Activated CD4-positive, alpha-beta memory T cell treated with anti-CD3 and anti-CD28 coated beads for 36 hours (primary cell): Measurements from ENCODE around the gene MORN1. TPM values are rescaled to one million over a fixed set of nuclear protein-coding genes. Genes with fewer than 3 reads are reported as not detected.

Experiments
- CTCF ChIA-PET: fragments of 350-600 bp; sonication (Branson Sonifier 250); formaldehyde crosslinking; loops from one replicate; lab custom pipeline; 2021; ENCODE audit warnings: antibody characterized with exemption, inconsistent platforms; lab: Charles Lee
- POLR2A ChIA-PET: fragments of 350-600 bp; sonication (Branson Sonifier 250); formaldehyde crosslinking; loops from one replicate; lab custom pipeline; 2021; ENCODE audit warnings: antibody characterized with exemption; lab: Charles Lee
- DNase-seq: peaks from one replicate; pipeline ENCODE4 v3.0.0-alpha.2; 2020
- H3K27ac Mint-ChIP-seq: one replicate; pipeline ENCODE4 v1.8.0; 2021; ENCODE audit warnings: mixed read lengths
- H3K27me3 Mint-ChIP-seq: one replicate; pipeline ENCODE4 v1.8.0; 2021; ENCODE audit warnings: mixed read lengths
- H3K36me3 Mint-ChIP-seq: one replicate; pipeline ENCODE4 v1.8.0; 2021; ENCODE audit warnings: mixed read lengths
- H3K4me1 Mint-ChIP-seq: one replicate; pipeline ENCODE4 v1.8.0; 2021; ENCODE audit warnings: low read depth, mixed read lengths
- H3K4me3 Mint-ChIP-seq: one replicate; pipeline ENCODE4 v1.8.0; 2021; ENCODE audit warnings: mild to moderate bottlenecking, mixed read lengths
- H3K9me3 Mint-ChIP-seq: one replicate; pipeline ENCODE4 v1.8.0; 2021; ENCODE audit warnings: mixed read lengths
- intact Hi-C: fragments of 100-400 bp; cut with micrococcal nuclease; formaldehyde crosslinking; loops from one replicate; pipeline ENCODE4 v1.15.1; 2023
- total RNA-seq, 2 experiments: library from RNA; stranded (reverse); gene quantifications; one replicate each; pipeline ENCODE4 v1.2.3, GENCODE V29; 2021

MORN1 gene
- total RNA-seq, 2 experiments from 2014 or later: 5.4 to 6.3 TPM

GRCh38 chr1:2350501-2350900 lies 40.9 kb downstream of the MORN1 start:
- POLR2A ChIA-PET: no interaction called here
- H3K36me3 Mint-ChIP-seq: no peaks in the 10 kb centered on the region
- intact Hi-C loops: no loop called here
- no peaks in the 10 kb centered on the region for H3K9me3 Mint-ChIP-seq
- CTCF ChIA-PET: no interaction called here
- DNase-seq: no peak
- H3K27me3 Mint-ChIP-seq: no peaks in the 10 kb centered on the region
- H3K4me3 Mint-ChIP-seq: no peak overlapping the region
- H3K4me1 Mint-ChIP-seq: no peaks in the 10 kb centered on the region
- no peak overlapping the region for H3K27ac Mint-ChIP-seq

GRCh38 chr1:2349806-2350205 lies 41.5 kb downstream of the MORN1 start:
- intact Hi-C loops: no loop called here
- Mint-ChIP-seq H3K27ac (no peak overlapping the region), H3K9me3 (no peaks in the 10 kb centered on the region), H3K4me1 (no peaks in the 10 kb centered on the region), H3K27me3 (no peaks in the 10 kb centered on the region), H3K36me3 (no peaks in the 10 kb centered on the region), H3K4me3 (no peak overlapping the region)
- no peak for DNase-seq
- POLR2A ChIA-PET: no interaction called here
- CTCF ChIA-PET: no interaction called here

GRCh38 chr1:2348346-2349325 lies 42.7 kb downstream of the MORN1 start:
- intact Hi-C loops: no loop called here
- Mint-ChIP-seq H3K4me3 (no peak overlapping the region), H3K27me3 (no peaks in the 10 kb centered on the region), H3K36me3 (no peaks in the 10 kb centered on the region), H3K9me3 (no peaks in the 10 kb centered on the region), H3K27ac (no peak overlapping the region), H3K4me1 (no peaks in the 10 kb centered on the region)
- CTCF ChIA-PET: no interaction called here
- POLR2A ChIA-PET: interaction anchor here (0.6 kb wide), 1 partner anchor 229 kb away, joined by 3 read pairs; no protein-coding TSS in a partner anchor
- no peak for DNase-seq

GRCh38 chr1:2347896-2348295 lies 43.5 kb downstream of the MORN1 start:
- Mint-ChIP-seq H3K36me3 (no peaks in the 10 kb centered on the region), H3K4me1 (no peaks in the 10 kb centered on the region), H3K27ac (no peak overlapping the region), H3K9me3 (no peaks in the 10 kb centered on the region), H3K27me3 (no peaks in the 10 kb centered on the region), H3K4me3 (no peak overlapping the region)
- no peak for DNase-seq
- CTCF ChIA-PET: no interaction called here
- POLR2A ChIA-PET: interaction anchor here (0.6 kb wide), 1 partner anchor 230 kb away, joined by 3 read pairs; no protein-coding TSS in a partner anchor
- intact Hi-C loops: no loop called here

GRCh38 chr1:2347409-2347785 lies 44.0 kb downstream of the MORN1 start:
- DNase-seq: no peak
- H3K9me3 Mint-ChIP-seq: no peaks in the 10 kb centered on the region
- H3K27ac Mint-ChIP-seq: no peak overlapping the region
- H3K27me3 Mint-ChIP-seq: no peaks in the 10 kb centered on the region
- no peaks in the 10 kb centered on the region for H3K36me3 Mint-ChIP-seq
- intact Hi-C loops: no loop called here
- no peaks in the 10 kb centered on the region for H3K4me1 Mint-ChIP-seq
- H3K4me3 Mint-ChIP-seq: no peak overlapping the region
- CTCF ChIA-PET: interaction anchor here (1.2 kb wide), 1 partner anchor 34 kb away, joined by 3 read pairs; no protein-coding TSS in a partner anchor
- POLR2A ChIA-PET: no interaction called here

GRCh38 chr1:2346691-2347408 lies 44.5 kb downstream of the MORN1 start:
- H3K4me3 Mint-ChIP-seq: no peak overlapping the region
- no peaks in the 10 kb centered on the region for H3K9me3 Mint-ChIP-seq
- no peaks in the 10 kb centered on the region for H3K4me1 Mint-ChIP-seq
- H3K36me3 Mint-ChIP-seq: no peaks in the 10 kb centered on the region
- H3K27me3 Mint-ChIP-seq: no peaks in the 10 kb centered on the region
- intact Hi-C loops: no loop called here
- ChIA-PET CTCF (interaction anchor here (1.2 kb wide), 1 partner anchor 35 kb away, joined by 3 read pairs; no protein-coding TSS in a partner anchor), POLR2A (no interaction called here)
- H3K27ac Mint-ChIP-seq: no peak overlapping the region
- no peak for DNase-seq

GRCh38 chr1:2345297-2346075 lies 45.9 kb downstream of the MORN1 start:
- POLR2A ChIA-PET: no interaction called here
- intact Hi-C loops: no loop called here
- Mint-ChIP-seq H3K4me1 (no peaks in the 10 kb centered on the region), H3K9me3 (no peaks in the 10 kb centered on the region), H3K27me3 (no peaks in the 10 kb centered on the region), H3K4me3 (no peak overlapping the region), H3K36me3 (no peaks in the 10 kb centered on the region), H3K27ac (no peak overlapping the region)
- CTCF ChIA-PET: no interaction called here
- DNase-seq: no peak

- Mint-ChIP-seq H3K27ac (no peak overlapping the region), H3K4me3 (no peak overlapping the region), H3K36me3 (no peaks in the 10 kb centered on the region), H3K27me3 (no peaks in the 10 kb centered on the region), H3K9me3 (no peaks in the 10 kb centered on the region), H3K4me1 (no peaks in the 10 kb centered on the region)
- POLR2A ChIA-PET: no interaction called here
- CTCF ChIA-PET: no interaction called here
- no peak for DNase-seq
- intact Hi-C loops: no loop called here
Measured at GRCh38 chr1:2344744-2345296, 46.5 kb downstream of the MORN1 start.

- DNase-seq: no peak
- CTCF ChIA-PET: no interaction called here
Measured at GRCh38 chr1:2344121-2344681, 47.2 kb downstream of the MORN1 start.

GRCh38 chr1:2343023-2343935 lies 48.1 kb downstream of the MORN1 start:
- intact Hi-C loops: no loop called here
- ChIA-PET POLR2A (no interaction called here), CTCF (no interaction called here)
- H3K4me1 Mint-ChIP-seq: no peaks in the 10 kb centered on the region
- H3K27me3 Mint-ChIP-seq: no peaks in the 10 kb centered on the region
- DNase-seq: no peak
- no peaks in the 10 kb centered on the region for H3K36me3 Mint-ChIP-seq
- H3K9me3 Mint-ChIP-seq: no peaks in the 10 kb centered on the region
- no peak overlapping the region for H3K4me3 Mint-ChIP-seq
- no peak overlapping the region for H3K27ac Mint-ChIP-seq

More at GRCh38 chr1:2344121-2344681, 47.2 kb downstream of the MORN1 start:
- no peak overlapping the region for H3K27ac Mint-ChIP-seq
- no peaks in the 10 kb centered on the region for H3K9me3 Mint-ChIP-seq
- H3K4me3 Mint-ChIP-seq: no peak overlapping the region
- no peaks in the 10 kb centered on the region for H3K36me3 Mint-ChIP-seq
- intact Hi-C loops: no loop called here
- POLR2A ChIA-PET: no interaction called here
- no peaks in the 10 kb centered on the region for H3K27me3 Mint-ChIP-seq
- no peaks in the 10 kb centered on the region for H3K4me1 Mint-ChIP-seq
